H1 (cell line): ENCODE results near the gene SYMPK. TPM values are rescaled to one million over a fixed set of nuclear protein-coding genes. Genes with fewer than 3 reads are reported as not detected.

Experiments
- BACH1 ChIP-seq: IDR thresholded peaks from 2 replicates; pipeline ENCODE4 v1.6.1; 2012; ENCODE audit warnings: low read length, improper control_type of control experiment
- BCL11A ChIP-seq, 2 experiments: IDR thresholded peaks; one replicate each; pipeline ENCODE4 v1.6.1; 2011; ENCODE audit warnings: low read depth in 2 of 2, low read length in 2 of 2, mild to moderate bottlenecking in 2 of 2
- CBX8 ChIP-seq: fragments of 300-800, 300-1000 bp; sonication (generic); IDR thresholded peaks from 2 replicates; pipeline ENCODE4 v1.7.1; 2016; ENCODE audit warnings: low read depth, low read length, borderline replicate concordance
- CHD1 ChIP-seq: IDR thresholded peaks from 2 replicates; pipeline ENCODE4 v1.6.1; 2012; ENCODE audit warnings: low read depth, low read length, improper control_type of control experiment
- CREB1 ChIP-seq: IDR thresholded peaks from 2 replicates; pipeline ENCODE4 v1.6.1; 2012; ENCODE audit warnings: inconsistent platforms
- CTBP2 ChIP-seq: IDR thresholded peaks from 2 replicates; pipeline ENCODE4 v1.7.0; 2011; ENCODE audit warnings: borderline replicate concordance, mild to moderate bottlenecking, moderate library complexity, mixed read lengths, low read length; ENCODE audit not compliant: insufficient read depth, insufficient read length
- EGR1 ChIP-seq: IDR thresholded peaks from 2 replicates; pipeline ENCODE4 v1.6.1; 2011; ENCODE audit warnings: low read depth, low read length, borderline replicate concordance
- EZH2 ChIP-seq: fragments of 200-600 bp; sonication (generic); IDR thresholded peaks from 2 replicates; pipeline ENCODE4 v1.7.1; 2012; ENCODE audit warnings: low read depth, mild to moderate bottlenecking, moderate library complexity, low read length, inconsistent platforms; ENCODE audit not compliant: severe bottlenecking
- GTF2F1 ChIP-seq: IDR thresholded peaks from 2 replicates; pipeline ENCODE4 v1.6.1; 2012; ENCODE audit warnings: low read depth, low read length, improper control_type of control experiment, borderline replicate concordance
- HDAC2 ChIP-seq, 2 experiments: fragments of 300-600 bp in 1 of 2; sonication (generic) in 1 of 2; IDR thresholded peaks; 2 replicates each; pipeline ENCODE4 v1.6.1; 2011 to 2012; ENCODE audit warnings: low read depth in 2 of 2, low read length in 2 of 2, mild to moderate bottlenecking in 2 of 2, moderate library complexity in 2 of 2, borderline replicate concordance in 1 of 2, inconsistent platforms in 1 of 2
- HDAC6 ChIP-seq: IDR thresholded peaks from one replicate; pipeline ENCODE4 v1.7.1; 2012; ENCODE audit warnings: low read depth, mild to moderate bottlenecking, inconsistent platforms, low read length, moderate library complexity
- KDM1A ChIP-seq: fragments of 200-600, 300-600 bp; sonication (generic); IDR thresholded peaks from 2 replicates; pipeline ENCODE4 v1.7.1; 2016; ENCODE audit warnings: mild to moderate bottlenecking, low read length, borderline replicate concordance
- KDM5A ChIP-seq: fragments of 200-600 bp; IDR thresholded peaks from 2 replicates; pipeline ENCODE4 v1.7.1; 2012; ENCODE audit warnings: mild to moderate bottlenecking, low read length, inconsistent platforms, mixed read lengths
- MAFK ChIP-seq: IDR thresholded peaks from 2 replicates; pipeline ENCODE4 v1.6.1; 2012; ENCODE audit warnings: low read depth, mild to moderate bottlenecking, improper control_type of control experiment, low read length
- POLR2AphosphoS5 ChIP-seq: IDR thresholded peaks from 2 replicates; pipeline ENCODE4 v1.6.1; 2011; ENCODE audit warnings: low read depth, low read length
- POU5F1 ChIP-seq: IDR thresholded peaks from 2 replicates; pipeline ENCODE4 v1.6.1; 2011; ENCODE audit warnings: low read depth, mild to moderate bottlenecking, low read length, moderate library complexity
- RBBP5 ChIP-seq: IDR thresholded peaks from 2 replicates; pipeline ENCODE4 v1.7.1; 2012; ENCODE audit warnings: low read depth, mild to moderate bottlenecking, inconsistent platforms, low read length, moderate library complexity, borderline replicate concordance
- SAP30 ChIP-seq: fragments of 300-600 bp; sonication (generic); IDR thresholded peaks from 2 replicates; pipeline ENCODE4 v1.7.1; 2012; ENCODE audit warnings: low read length, moderate library complexity, mild to moderate bottlenecking, inconsistent platforms; ENCODE audit not compliant: insufficient read depth, insufficient replicate concordance
- SP1 ChIP-seq: IDR thresholded peaks from 2 replicates; pipeline ENCODE4 v1.6.1; 2011; ENCODE audit warnings: low read depth, low read length
- SP4 ChIP-seq: IDR thresholded peaks from 2 replicates; pipeline ENCODE4 v1.6.1; 2012; ENCODE audit warnings: low read length, inconsistent platforms
- TAF7 ChIP-seq: optimal IDR thresholded peaks from 2 replicates; pipeline ENCODE3; 2011; ENCODE audit warnings: low read depth, mild to moderate bottlenecking, inconsistent platforms, low read length, moderate library complexity, borderline replicate concordance
- YY1 ChIP-seq: IDR thresholded peaks from 2 replicates; pipeline ENCODE4 v1.6.1; 2011; ENCODE audit warnings: low read depth, mild to moderate bottlenecking, low read length
- ZNF274 ChIP-seq: IDR thresholded peaks from 2 replicates; pipeline ENCODE4 v1.7.0; 2012; ENCODE audit warnings: low read length, borderline replicate concordance; ENCODE audit errors: extremely low read depth
- polyA plus RNA-seq, 7 experiments: library from polyadenylated mRNA; depleted of rRNA in 3 of 7; stranded (reverse) in 5 of 7; unstranded in 2 of 7; fragments of >200 nt in 5 of 7; fragments of 200-250 nt in 2 of 7; gene quantifications; 1 replicate in 5 of 7; 2 replicates in 1 of 7; 4 replicates in 1 of 7; pipeline versions ENCODE4 v1.2.1 to v1.2.3, GENCODE V29; 2011 to 2013; ENCODE audit warnings: missing spikeins in 2 of 7, mixed read lengths in 2 of 7
- total RNA-seq: library from RNA; stranded (reverse); fragmentation: NEBNext Ultra II Directional; extraction: Animal tissue kit (Norgen Biotek cat#: 25700); gene quantifications from 2 replicates; pipeline ENCODE4 v1.2.1, GENCODE V29; 2021
- TF ChIP-seq, protein P1 (sequence below): IDR thresholded peaks from 2 replicates; pipeline ENCODE4 v1.6.1; 2012; ENCODE audit warnings: inconsistent platforms

SYMPK gene
- total and polyA plus RNA-seq, 2 of the 8 experiments (the other 6 are each of a cell fraction or from before 2014, with no cell fraction given) = 93.6 to 99.5 TPM

DNA sequence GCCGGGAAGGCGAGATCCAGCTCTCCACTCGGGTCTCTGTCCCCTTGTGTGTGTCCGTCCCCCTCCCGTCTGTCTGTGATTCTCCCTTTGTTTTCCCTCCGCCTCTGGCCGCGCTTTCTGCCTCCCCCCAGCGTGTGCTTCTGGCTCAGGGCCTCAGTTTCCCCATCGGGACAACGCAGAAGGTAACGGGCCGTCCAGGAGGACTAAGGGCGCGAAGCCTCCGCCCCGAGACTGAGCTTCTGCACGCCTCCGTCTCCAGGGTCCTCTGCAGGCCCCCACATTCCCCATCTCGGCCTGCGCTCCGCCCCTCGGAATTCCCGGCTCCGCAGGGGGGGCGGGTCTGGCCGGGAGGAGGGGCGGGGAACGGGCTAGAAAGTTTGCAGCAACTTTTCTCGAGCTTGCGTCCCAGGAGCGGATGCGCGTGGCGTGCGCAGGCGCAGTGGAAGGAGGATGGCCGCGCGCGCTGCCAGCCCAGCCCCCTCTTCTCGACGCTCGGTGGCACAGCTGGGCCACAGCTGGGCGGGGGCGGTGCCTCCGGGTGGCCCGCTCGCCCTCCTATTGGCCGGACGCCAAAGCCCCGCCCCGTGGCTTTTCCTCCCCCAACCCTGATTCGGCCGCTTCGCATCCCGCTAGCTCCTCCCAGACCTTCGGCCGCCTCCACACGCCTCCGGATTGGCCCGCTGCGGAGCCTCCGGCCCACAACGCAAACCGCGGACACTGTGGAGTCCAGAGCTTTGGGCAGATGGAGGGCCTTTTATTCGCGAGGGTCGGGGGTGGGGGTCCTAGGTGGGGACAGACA lies 93.8 kb downstream of the SYMPK start, which contains the start of gene SIX5 (continued):
- peak; percentile 97 for TF ChIP-seq POLR2AphosphoS5
- TF ChIP-seq, protein P1, sequence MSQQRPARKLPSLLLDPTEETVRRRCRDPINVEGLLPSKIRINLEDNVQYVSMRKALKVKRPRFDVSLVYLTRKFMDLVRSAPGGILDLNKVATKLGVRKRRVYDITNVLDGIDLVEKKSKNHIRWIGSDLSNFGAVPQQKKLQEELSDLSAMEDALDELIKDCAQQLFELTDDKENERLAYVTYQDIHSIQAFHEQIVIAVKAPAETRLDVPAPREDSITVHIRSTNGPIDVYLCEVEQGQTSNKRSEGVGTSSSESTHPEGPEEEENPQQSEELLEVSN = peak; percentile 62
- no peak for TF ChIP-seq RBBP5
- TF ChIP-seq HDAC2 (IDR thresholded peaks at IDR 0.05; ENCODE audit: borderline replicate concordance in 1 of 2, low read depth in 2 of 2, low read length in 2 of 2) = 0 out of 4 replicates have a peak, but pooled peaks have one; percentile 29 to 60
- TF ChIP-seq MAFK = no peak
- TF ChIP-seq KDM5A = no peak
- TF ChIP-seq EGR1 = peak; percentile 73; the same call in 1 of the 2 replicates
- no peak for TF ChIP-seq CTBP2
- TF ChIP-seq SP4 = peak; percentile 93
- TF ChIP-seq YY1 = no peak
- TF ChIP-seq KDM1A = no peak
- no peak for TF ChIP-seq ZNF274
- TF ChIP-seq CHD1 = peak; percentile 43; the same call in 1 of the 2 replicates
- TF ChIP-seq SAP30 = peak; percentile 84
- no peak for TF ChIP-seq POU5F1
- no peak for TF ChIP-seq BCL11A (IDR thresholded peaks at IDR 0.05; ENCODE audit: low read depth in 2 of 2, low read length in 2 of 2)
- TF ChIP-seq GTF2F1 = peak; percentile 85; the same call in 1 of the 2 replicates
- TF ChIP-seq CREB1 = peak; percentile 75
- no peak for TF ChIP-seq HDAC6
- TF ChIP-seq TAF7 = peak; percentile 92
- no peak for TF ChIP-seq BACH1
- peak; percentile 69 for TF ChIP-seq SP1
- no peak for TF ChIP-seq CBX8
- TF ChIP-seq EZH2 = no peak
